Right renal pelvis (tissue), 4 donors: ENCODE data around the gene TMSB4Y. TPM values are rescaled to one million over a fixed set of nuclear protein-coding genes. Genes with fewer than 3 reads are reported as not detected.

ENCODE experiments used
- DNase-seq, 4 donors: peaks; one replicate each; pipeline ENCODE4 v3.0.0-alpha.2; 2013; ENCODE audit warnings: low read depth in 4 of 4, low spot score in 3 of 4, missing footprints in 1 of 4
- polyA plus RNA-seq, 4 donors: library from polyadenylated mRNA; unstranded; fragments of 120-200 nt; gene quantifications; one replicate each; pipeline ENCODE4 v1.2.1, GENCODE V29; 2013; ENCODE audit not compliant: insufficient read length in 4 of 4

The TMSB4Y gene
- polyA plus RNA-seq = 1 to 10 TPM; 4.9 to 5.7 (median 5.4) TPM

DNA sequence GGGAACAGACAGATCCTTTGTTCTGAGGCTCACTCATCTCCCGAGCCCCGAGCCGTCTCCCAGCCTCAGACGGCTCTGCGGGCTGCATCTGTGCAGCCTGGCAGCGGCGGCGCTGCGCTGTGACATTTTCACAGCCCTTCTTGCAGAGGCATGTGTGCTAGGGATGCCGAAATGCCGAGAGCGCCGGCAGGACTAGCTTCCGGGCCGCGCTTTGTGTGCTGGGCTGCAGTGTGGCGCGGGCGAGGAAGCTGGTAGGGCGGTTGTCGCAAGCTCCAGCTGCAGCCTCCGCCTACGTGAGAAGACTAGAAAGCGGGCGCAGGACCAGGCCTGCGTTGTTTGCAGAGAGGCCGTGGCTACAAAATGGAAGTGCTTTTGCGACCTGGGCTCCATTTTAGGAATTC lies at the start of gene TMSB4Y:
Gene TMSB4Y, plus strand, starts transcription at position 332 of the 401 bp plus-strand sequence.
- peak; percentile 38 to 63 (median 38) for DNase-seq

DNA sequence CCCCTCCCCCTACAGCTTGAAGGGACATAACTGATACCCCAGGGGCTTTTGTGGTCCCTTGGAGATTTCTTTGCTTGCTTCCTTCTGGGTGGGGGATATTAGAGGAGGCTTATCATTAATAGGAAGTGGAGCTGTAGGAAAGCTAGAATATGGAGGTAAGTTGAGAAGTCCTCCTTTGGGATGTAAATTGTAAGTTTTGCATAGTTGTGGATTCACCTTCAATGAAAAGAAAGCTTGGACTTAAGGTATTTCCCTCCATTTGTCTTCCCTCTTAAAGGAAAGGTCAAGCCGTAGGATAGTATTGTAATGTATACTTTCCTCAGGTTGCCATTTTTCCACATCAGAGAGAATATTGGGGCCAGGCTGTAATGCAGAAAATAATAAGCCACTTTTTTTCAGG lies 39.5 kb upstream of the TMSB4Y start:
- DNase-seq = no peak

DNA sequence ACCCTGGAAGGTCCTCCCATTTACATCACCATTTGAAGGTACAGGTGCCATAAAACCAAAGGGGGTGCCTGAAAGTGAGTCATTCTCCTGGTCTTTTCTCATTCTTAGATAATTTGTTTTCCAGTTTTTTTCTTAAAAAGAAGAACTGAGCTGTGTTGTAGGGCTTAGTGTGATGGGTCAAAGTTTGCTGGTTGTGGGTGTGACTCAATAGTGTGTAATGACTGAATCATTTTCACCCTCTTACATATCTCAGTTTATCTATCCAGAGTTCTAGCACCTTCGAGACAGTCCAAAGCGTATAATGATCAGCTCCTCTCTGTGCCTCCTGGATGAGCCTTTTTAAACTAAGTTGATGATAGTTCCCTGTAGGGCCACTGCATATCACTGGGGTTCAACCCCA lies 32.6 kb upstream of the TMSB4Y start:
- no peak for DNase-seq

DNA sequence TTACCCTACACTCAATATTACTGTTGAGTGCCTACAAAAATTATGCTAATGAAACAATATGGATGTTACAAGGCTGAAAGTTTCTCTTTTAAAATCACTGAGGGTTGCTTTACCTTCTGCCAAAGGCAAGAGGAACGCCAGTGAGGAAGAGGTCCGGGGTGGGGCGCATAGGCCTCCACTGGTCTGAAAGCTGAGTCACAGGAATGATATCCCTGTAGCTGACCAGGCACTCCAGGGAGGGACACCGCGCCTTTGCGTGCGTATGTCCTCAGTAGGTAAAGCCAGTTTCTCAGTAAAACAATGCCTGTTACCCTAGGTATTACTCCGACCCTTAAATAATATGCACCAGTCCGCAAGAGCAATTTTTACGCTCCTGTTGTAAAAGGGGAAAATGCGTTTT lies 1.4 kb upstream of the TMSB4Y start:
- DNase-seq = no peak

DNA sequence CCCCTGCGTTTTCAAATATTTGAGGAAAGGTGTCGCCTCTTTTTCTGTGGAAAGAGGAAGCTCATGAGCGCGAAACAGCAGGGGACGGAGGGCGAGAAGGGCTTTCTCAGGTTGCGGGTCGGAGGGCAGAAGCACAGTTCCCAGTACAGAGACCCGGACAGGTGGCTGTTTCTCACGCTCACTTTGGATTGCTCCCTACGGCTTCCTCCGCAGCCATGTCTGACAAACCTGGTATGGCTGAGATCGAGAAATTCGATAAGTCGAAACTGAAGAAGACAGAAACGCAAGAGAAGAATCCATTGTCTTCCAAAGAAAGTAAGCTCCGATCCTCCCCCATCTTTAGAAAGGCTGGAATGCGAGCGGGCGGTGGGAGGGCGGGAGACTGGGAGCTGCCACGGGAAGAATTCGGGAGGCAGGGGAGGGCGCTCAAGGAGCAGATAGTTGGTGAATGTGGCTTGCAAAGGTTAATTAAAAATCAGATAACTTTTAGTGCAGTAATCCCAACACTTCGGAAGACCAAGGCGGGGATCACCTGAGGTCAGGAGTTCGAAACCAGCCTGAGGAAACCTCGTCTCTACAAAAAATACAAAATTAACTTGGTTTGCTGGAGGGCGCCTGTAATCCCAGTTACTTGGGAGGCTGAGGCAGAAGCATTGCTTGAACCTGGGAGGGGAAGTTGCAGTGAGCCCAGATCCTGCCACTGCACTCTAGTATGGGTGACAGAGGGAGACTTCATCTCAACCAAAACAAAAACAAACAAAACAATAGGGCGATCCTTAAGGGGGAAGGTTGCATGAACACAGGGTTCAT lies 627 bp downstream of the TMSB4Y start:
- DNase-seq = no peak

DNA sequence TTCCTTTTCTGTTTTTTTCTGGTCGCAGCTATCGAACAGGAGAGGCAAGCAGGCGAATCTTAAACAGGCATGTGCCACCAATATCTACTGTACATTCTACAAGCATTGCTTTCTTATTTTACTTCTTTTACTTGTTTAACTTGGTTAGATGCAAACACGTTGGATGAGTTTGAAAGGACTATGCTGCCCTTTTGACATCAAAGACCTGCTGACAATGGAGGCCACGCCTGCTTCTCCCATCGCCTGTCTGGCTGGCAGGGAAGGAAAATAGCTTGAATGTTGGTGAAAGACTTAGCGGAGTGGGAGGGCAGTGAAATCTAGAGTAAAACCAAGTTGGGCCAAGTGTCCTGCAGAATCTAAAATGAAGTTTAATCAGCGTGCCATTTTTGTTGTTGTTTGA lies 1.5 kb downstream of the TMSB4Y start:
- no peak for DNase-seq

DNA sequence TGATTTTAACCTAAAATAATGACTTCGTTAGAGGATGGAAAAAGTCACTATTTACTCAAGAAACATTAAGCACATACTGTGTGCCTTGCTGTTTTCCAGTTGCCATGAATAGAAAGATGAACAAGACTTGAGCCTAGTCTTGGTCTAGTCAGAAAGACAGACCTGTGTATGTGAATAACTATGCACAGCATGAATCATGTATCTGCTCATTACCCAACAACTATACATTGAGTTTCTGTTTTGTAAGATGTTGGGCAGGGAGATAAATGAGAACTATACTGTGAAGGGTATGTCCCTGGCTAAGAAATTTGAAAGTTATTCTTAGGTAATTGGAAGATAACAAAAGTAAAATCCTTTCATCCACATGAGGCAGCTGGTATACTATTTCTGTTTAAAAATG lies 4.3 kb downstream of the TMSB4Y start:
- no peak for DNase-seq

DNA sequence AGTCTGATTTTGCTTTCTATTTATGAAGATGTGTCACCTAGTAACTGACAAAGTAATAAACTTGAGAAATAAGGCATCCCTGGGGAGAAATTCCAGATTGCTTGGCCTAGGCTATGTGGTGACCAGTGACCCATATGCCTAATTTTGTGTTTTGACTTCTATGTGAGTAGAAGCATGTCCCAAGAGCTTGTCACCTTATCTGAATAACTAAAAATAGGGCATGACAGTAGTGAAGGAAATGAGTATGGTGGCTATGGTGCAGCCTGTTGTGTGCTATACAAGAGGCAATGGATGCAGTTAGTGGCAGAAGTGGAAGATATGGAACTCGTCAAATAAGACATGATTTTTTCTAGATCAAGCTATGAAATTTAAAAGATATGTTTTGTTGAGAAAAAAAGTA lies 15.3 kb downstream of the TMSB4Y start:
- no peak for DNase-seq

DNA sequence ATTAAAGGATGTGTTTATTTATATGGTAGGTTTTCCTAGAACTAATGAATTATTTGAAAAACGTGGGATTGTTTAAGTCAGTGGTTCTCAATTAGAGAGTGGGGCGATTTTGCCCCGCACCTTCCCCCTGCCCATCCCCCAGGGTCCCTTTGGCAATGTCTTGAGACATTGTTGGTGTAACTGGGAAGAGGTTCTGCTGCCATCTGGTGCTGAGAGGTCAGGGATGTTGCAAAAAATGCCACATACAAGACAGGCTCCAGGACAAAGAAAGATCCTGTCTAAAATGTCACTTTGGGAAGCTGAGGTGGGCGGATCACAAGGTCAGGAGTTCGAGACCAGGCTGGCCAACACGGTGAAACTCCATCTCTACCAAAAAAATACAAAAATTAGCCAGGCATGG lies 25.8 kb downstream of the TMSB4Y start:
- no peak for DNase-seq

DNA sequence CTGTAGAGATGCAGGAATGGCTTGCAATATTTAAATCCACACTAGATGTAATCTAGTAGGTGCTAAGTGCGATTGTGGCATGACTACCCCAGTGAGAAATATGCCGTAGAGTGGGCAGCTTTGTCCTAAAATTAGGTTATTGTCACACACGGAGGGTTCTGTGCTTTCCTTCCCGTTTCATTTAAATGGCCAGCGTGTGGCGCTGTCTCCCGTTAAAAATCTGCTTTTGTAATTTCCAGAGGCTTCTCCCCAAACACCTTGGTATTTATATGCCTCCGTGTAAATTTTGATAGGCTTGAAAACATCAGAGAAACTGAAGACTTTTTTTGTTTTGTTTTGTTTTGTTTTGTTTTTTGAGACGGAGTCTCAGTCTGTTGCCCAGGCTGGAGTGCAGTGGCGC lies 34.9 kb downstream of the TMSB4Y start:
- no peak for DNase-seq

DNA sequence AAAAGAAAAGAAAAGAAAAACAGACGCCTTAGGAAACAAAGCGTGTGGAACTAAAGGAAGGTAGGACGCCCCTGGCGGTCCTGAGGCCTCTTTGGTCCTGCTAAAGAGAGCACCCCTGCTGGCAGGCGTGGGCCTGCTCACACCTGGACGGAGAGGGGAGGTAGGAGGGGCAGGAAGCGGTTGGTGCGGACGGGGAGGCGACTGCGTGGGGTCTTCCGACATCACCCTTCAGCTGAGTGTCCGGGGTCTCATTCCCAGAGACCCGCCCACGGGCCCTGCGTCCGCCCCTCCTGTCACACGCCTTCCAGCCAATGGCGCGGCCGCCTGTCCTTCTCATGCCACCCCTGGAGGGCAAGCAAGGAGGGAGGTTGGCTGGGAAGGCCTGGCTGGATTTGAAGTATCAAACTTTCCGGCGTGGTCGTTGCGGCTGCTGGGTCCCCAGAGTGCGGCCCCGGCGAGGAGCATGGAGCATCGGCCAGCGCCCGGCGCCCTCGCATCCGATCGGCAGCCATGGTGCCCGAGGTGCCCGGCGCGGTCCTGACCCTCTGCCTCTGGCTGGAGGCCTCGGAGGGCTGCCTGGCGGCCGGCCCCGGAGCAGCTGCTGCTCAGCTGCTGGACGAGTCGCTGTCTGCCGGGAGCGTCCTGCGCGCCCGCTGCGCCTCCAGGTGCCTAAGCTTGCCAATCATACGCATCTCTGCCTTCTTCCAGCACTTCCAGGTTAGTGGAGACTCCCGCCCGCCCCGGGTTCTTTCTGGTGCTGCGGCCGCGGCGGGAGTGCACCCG lies 47.8 kb downstream of the TMSB4Y start:
- peak in 3 of 4 donors; percentile 18 to 36 (median 21) for DNase-seq

DNA sequence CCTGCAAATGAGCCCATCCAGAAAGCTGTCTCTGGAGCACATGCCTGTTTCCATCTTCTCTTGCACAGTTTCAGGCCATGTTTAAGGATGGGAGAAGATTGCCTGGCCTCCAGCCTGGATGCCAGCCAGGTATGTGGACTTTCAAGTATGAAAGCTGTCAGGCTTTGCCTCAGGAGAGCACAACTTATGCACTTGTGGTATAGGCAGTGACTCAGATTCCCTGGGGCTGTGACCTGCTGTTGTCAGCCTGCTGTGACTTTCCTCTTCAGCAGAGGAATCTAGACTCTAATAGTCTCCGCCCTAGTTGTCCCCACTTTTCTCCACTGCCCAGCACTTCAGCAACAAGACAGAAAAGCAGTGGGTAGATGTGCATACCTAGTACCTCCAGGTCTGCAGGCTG lies 51.0 kb downstream of the TMSB4Y start:
- DNase-seq = no peak

Other genes with a start within 250 kb of the TMSB4Y start
- gene UTY, start 223.9 kb upstream of the TMSB4Y start, polyA plus RNA-seq = 10 to 100 TPM; 21.8 to 27.8 (median 25.5) TPM